K562 (cell line): ENCODE measurements around the gene CYP1B1. TPM values are rescaled to one million over a fixed set of nuclear protein-coding genes. Genes with fewer than 3 reads are reported as not detected.

ENCODE experiments used
- ATAC-seq: fragments of 200-7000 bp; cut with Tn5 transposase; 3 replicates; pipeline ENCODE4 v1.9.1; 2020; ENCODE audit warnings: moderate library complexity
- BruUV-seq: library from RNA; stranded (reverse); fragments of 400-500 nt; replicated peaks from 2 replicates; lab custom pipeline; 2021; lab: Mats Ljungman, UMichigan
- CTCF ChIA-PET: fragments of 300-600 bp; formaldehyde crosslinking; extraction: SDS; loops from one replicate; lab custom pipeline; 2021; ENCODE audit warnings: low intra/inter-chr PET ratio; lab: Yijun Ruan, JAX
- POLR2A ChIA-PET: fragments of 300-600, 350-650 bp; sonication (Branson Sonifier 250); formaldehyde crosslinking; extraction: SDS; loops from one replicate; lab custom pipeline; 2021; ENCODE audit warnings: antibody characterized with exemption, inconsistent platforms; lab: Yijun Ruan, JAX
- DNase-seq, 4 experiments: peaks; one replicate each; pipeline versions ENCODE4 v3.0.0 to v3.0.0-alpha.2; 2011 to 2018; ENCODE audit warnings: low spot score in 3 of 4, mixed read lengths in 3 of 4; ENCODE audit errors: extremely low read depth in 1 of 4
- FAIRE-seq: peaks from 2 replicates; lab custom pipeline; 2011; peaks lifted over from hg19 to GRCh38; lab: Jason Lieb, UNC
- H2AFZ ChIP-seq: 2 replicates; pipeline ENCODE4 v1.6.0; 2011; ENCODE audit warnings: low read depth, low read length, control low read depth, inconsistent platforms
- H3K27ac ChIP-seq: fragments of 200-600 bp; 3 replicates; pipeline ENCODE4 v1.8.0; 2011; ENCODE audit warnings: low read depth, mild to moderate bottlenecking, control low read depth, inconsistent platforms, low read length, moderate library complexity, mixed read lengths; ENCODE audit errors: extremely low read depth
- H3K27me3 ChIP-seq, 2 experiments: fragments of 300-600 bp in 1 of 2; 2 replicates in 1 of 2; 3 replicates in 1 of 2; pipeline versions ENCODE4 v1.6.0 to v1.8.0; 2011; ENCODE audit warnings: inconsistent platforms in 2 of 2, low read length in 2 of 2, mild to moderate bottlenecking in 1 of 2, mixed read lengths in 1 of 2, moderate library complexity in 1 of 2; ENCODE audit not compliant: control insufficient read depth in 2 of 2, insufficient read depth in 2 of 2
- H3K36me3 ChIP-seq: fragments of 300-600 bp; 3 replicates; pipeline ENCODE4 v1.8.0; 2011; ENCODE audit warnings: mild to moderate bottlenecking, low read length, inconsistent platforms; ENCODE audit not compliant: control insufficient read depth, insufficient read depth
- H3K4me1 ChIP-seq, 2 experiments: fragments of 200-600 bp in 1 of 2; replicated peaks in 1 of 2; 2 replicates in 1 of 2; 3 replicates in 1 of 2; pipeline versions ENCODE4 v1.5.1 to v1.8.0; 2011; ENCODE audit warnings: inconsistent platforms in 2 of 2, low read length in 2 of 2, mild to moderate bottlenecking in 1 of 2, mixed read lengths in 1 of 2, moderate library complexity in 1 of 2; ENCODE audit not compliant: control insufficient read depth in 2 of 2, insufficient read depth in 2 of 2
- H3K4me2 ChIP-seq: 2 replicates; pipeline ENCODE4 v1.6.1; 2011; ENCODE audit warnings: low read length, control low read depth, inconsistent platforms, mixed read lengths; ENCODE audit not compliant: insufficient read depth
- H3K4me3 ChIP-seq: fragments of 200-600 bp; sonication (generic), shearing (Covaris generic); 2 replicates; pipeline ENCODE4 v1.5.1; 2016; ENCODE audit warnings: control low read depth, inconsistent platforms
- H3K79me2 ChIP-seq: fragments of 200-600 bp; 3 replicates; pipeline ENCODE4 v1.8.0; 2011; ENCODE audit warnings: low read length, inconsistent platforms; ENCODE audit not compliant: control insufficient read depth, insufficient read depth
- H3K9ac ChIP-seq, 2 experiments: 2 replicates each; pipeline versions ENCODE4 v1.6.0 to v1.6.1; 2011; ENCODE audit warnings: low read depth in 2 of 2, low read length in 2 of 2, control low read depth in 1 of 2, inconsistent platforms in 1 of 2, mild to moderate bottlenecking in 1 of 2, mixed read lengths in 1 of 2; ENCODE audit not compliant: insufficient read depth in 1 of 2
- H3K9me1 ChIP-seq: one replicate; pipeline ENCODE4 v1.6.0; 2011; ENCODE audit warnings: inconsistent platforms, mild to moderate bottlenecking, low read length, moderate library complexity; ENCODE audit not compliant: control insufficient read depth, insufficient read depth
- H3K9me3 ChIP-seq: replicated peaks from 2 replicates; pipeline ENCODE4 v1.5.1; 2011; ENCODE audit warnings: low read depth, low read length, inconsistent platforms; ENCODE audit not compliant: control insufficient read depth, insufficient read depth
- H4K20me1 ChIP-seq: replicated peaks from 2 replicates; pipeline ENCODE4 v1.6.1; 2011; ENCODE audit warnings: low read length, inconsistent platforms, mixed read lengths; ENCODE audit not compliant: control insufficient read depth, insufficient read depth
- BHLHE40 ChIP-seq: IDR thresholded peaks from 2 replicates; pipeline ENCODE4 v1.6.1; 2011; ENCODE audit warnings: low read length, improper control_type of control experiment
- CEBPB ChIP-seq: fragments of 450-650 bp; IDR thresholded peaks from 2 replicates; pipeline ENCODE4 v1.6.1; 2016; ENCODE audit warnings: missing genetic modification characterization, missing compliant biosample characterization
- CLOCK ChIP-seq: fragments of 250-450 bp; sonication (Bioruptor Pico); IDR thresholded peaks from 2 replicates; pipeline ENCODE4 v1.4.0; 2020; ENCODE audit warnings: mild to moderate bottlenecking, moderate library complexity, borderline replicate concordance
- IRF2 ChIP-seq: sonication (generic); formaldehyde crosslinking; IDR thresholded peaks from 2 replicates; pipeline ENCODE4 v1.8.1; 2022; ENCODE audit warnings: mild to moderate bottlenecking, missing genetic modification reagents
- KDM1A ChIP-seq, 2 experiments: fragments of 450-650 bp; IDR thresholded peaks; 2 replicates each; pipeline ENCODE4 v1.6.1; 2016; ENCODE audit warnings: mild to moderate bottlenecking in 2 of 2
- PBX2 ChIP-seq, 2 experiments: IDR thresholded peaks in 1 of 2; conservative IDR thresholded peaks in 1 of 2; 2 replicates each; pipeline ENCODE4 v1.6.1; 2016; ENCODE audit warnings: low read depth in 2 of 2, mild to moderate bottlenecking in 1 of 2, missing compliant biosample characterization in 1 of 2, missing genetic modification characterization in 1 of 2, moderate library complexity in 1 of 2
- RAD21 ChIP-seq, 2 experiments: fragments of 250-450 bp in 1 of 2; fragments of 450-650 bp in 1 of 2; sonication (Bioruptor Pico) in 1 of 2; formaldehyde crosslinking in 1 of 2; IDR thresholded peaks in 1 of 2; conservative IDR thresholded peaks in 1 of 2; 2 replicates each; pipeline versions ENCODE4 v1.4.0 to v1.8.0; 2020 to 2022; ENCODE audit warnings: mild to moderate bottlenecking in 2 of 2, moderate library complexity in 1 of 2
- SAFB2 ChIP-seq: fragments of 200-400 bp; formaldehyde crosslinking; IDR thresholded peaks from 2 replicates; pipeline ENCODE4 v1.6.1; 2018; ENCODE audit warnings: borderline replicate concordance, low read length, low read depth, moderate library complexity; ENCODE audit not compliant: severe bottlenecking
- ZNF785 ChIP-seq: fragments of 250-450 bp; sonication (Bioruptor Pico); IDR thresholded peaks from 2 replicates; pipeline ENCODE4 v1.4.0; 2020; ENCODE audit warnings: mild to moderate bottlenecking
- WGBS: fragments of 100-300 bp; shearing (Covaris generic); methylation state at CpG from one replicate; pipeline ENCODE4 v1.1.6; 2016; ENCODE audit warnings: low coverage, mixed read lengths; ENCODE audit not compliant: insufficient coverage; ENCODE audit errors: missing lambda C conversion rate; 5-methylcytosine and 5-hydroxymethylcytosine counted together
- in situ Hi-C: fragments of 300-500 bp; cut with MboI; formaldehyde crosslinking; loops from 4 replicates; pipeline ENCODE4 v1.15.0; 2018; ENCODE audit warnings: inconsistent platforms, mixed read lengths
- intact Hi-C: fragments of 100-400 bp; cut with micrococcal nuclease; formaldehyde crosslinking; loops from 2 replicates; pipeline ENCODE4 v1.14.2; 2022
- polyA plus RNA-seq, 8 experiments: library from polyadenylated mRNA; depleted of rRNA in 4 of 8; stranded (reverse) in 5 of 8; unstranded in 3 of 8; fragments of >200 nt; fragmentation: Nextera tagmentation in 2 of 8; fragmentation: Illumina TruSeq in 1 of 8; extraction: Ambion mirVana in 2 of 8; extraction: Trizol in 1 of 8; gene quantifications; 2 replicates each; pipeline versions ENCODE4 v1.2.1 to v1.2.3, GENCODE V29; 2011 to 2014; ENCODE audit warnings: inconsistent platforms in 1 of 8, missing spikeins in 1 of 8
- total RNA-seq, 7 experiments: library from RNA; depleted of rRNA in 6 of 7; stranded (reverse); fragments of >200 nt in 6 of 7; fragmentation: Illumina TruSeq in 2 of 7; extraction: Trizol in 2 of 7; gene quantifications; 2 replicates each; pipeline versions ENCODE4 v1.2.1 to v1.2.3, GENCODE V29; 2011 to 2021; ENCODE audit warnings: low replicate concordance in 1 of 7
- TF ChIP-seq, protein P1 (sequence below): fragments of 450-650 bp; formaldehyde crosslinking; IDR thresholded peaks from 2 replicates; pipeline ENCODE4 v1.4.0; 2020; ENCODE audit warnings: mild to moderate bottlenecking, moderate library complexity

CYP1B1 gene
- total and polyA plus RNA-seq, 9 of the 15 experiments (the other 6 are each of a cell fraction or from before 2014, with no cell fraction given) = 0.07 TPM; not detected in 8

DNA sequence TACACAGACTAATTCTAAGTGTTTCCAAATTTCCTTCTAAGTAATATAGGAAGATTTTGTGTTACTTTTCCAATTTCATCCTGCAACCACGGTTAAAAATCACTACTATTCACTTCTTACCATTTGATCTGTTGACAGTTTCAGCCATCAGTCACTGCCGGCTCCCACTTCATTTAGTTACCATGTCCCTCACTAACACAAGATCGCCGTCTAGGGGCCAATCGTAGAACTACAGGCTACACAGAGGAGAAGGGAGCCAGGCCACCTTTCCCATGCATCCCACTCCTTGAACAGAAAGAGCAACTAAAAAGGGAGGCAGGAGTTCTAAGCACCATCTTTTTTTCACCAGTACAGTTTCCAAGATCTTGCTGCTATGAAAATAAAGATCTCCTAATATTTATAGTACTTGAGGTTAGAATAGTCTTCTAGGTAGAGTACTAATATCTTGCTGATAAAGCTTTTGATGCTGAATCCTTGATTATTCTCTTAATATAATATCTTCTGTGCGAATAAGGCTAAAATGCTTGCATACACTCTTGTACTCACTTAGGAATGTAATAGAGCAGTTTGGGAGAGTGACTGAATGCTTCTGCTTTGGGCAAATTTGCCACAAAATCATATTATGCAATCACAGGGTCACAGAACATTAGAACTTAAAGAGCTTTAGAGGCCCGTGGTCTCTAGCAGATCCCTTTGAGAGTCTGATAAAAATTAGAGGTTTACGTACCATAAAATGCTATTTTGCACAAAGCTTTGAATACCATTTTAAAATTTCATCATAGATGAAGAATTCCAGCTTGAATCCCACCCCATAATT lies 39.5 kb upstream of the CYP1B1 start:
- 2% methylated on average over 8 of the region's 8 CpGs for WGBS
- TF ChIP-seq, protein P1, sequence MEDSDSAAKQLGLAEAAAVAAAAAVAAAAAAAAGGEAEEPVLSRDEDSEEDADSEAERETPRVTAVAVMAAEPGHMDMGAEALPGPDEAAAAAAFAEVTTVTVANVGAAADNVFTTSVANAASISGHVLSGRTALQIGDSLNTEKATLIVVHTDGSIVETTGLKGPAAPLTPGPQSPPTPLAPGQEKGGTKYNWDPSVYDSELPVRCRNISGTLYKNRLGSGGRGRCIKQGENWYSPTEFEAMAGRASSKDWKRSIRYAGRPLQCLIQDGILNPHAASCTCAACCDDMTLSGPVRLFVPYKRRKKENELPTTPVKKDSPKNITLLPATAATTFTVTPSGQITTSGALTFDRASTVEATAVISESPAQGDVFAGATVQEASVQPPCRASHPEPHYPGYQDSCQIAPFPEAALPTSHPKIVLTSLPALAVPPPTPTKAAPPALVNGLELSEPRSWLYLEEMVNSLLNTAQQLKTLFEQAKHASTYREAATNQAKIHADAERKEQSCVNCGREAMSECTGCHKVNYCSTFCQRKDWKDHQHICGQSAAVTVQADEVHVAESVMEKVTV = peak; percentile 65
- TF ChIP-seq CEBPB (tag) (peak; percentile 61), RAD21 (CRISPR knock-in tag; conservative IDR thresholded peaks at IDR 0.05 in 1 of 2, IDR thresholded peaks at IDR 0.05 in 1 of 2) (peak; percentile 90), BHLHE40 (peak; percentile 26; the same call in 1 of the 2 replicates), CLOCK (no peak), SAFB2 (no peak), ZNF785 (peak; percentile 92), IRF2 (no peak), KDM1A (IDR thresholded peaks at IDR 0.05) (peak; percentile 73 to 74), PBX2 (CRISPR knock-in tag; IDR thresholded peaks at IDR 0.05; ENCODE audit: low read depth) (no peak), PBX2 (tag; conservative IDR thresholded peaks at IDR 0.05; ENCODE audit: low read depth) (peak; percentile 95)

More for the DNA sequence above, 39.5 kb upstream of the CYP1B1 start:
- intact Hi-C loops (loop anchor here (1.0 to 5.0 kb wide), 3 partner anchors 133 to 218 kb away; no protein-coding TSS in a partner anchor), in situ Hi-C loops (no loop called here)
- no peaks in the 10 kb centered on the region for H3K4me1 ChIP-seq
- no peaks in the 10 kb centered on the region for H3K79me2 ChIP-seq
- peaks cover 2 to 11% of the 10 kb centered on the region in 2 experiments; a peak in 3 of 5 replicates for H3K27me3 ChIP-seq
- H3K9ac ChIP-seq = no peak overlapping the region
- no peak overlapping the region for H3K4me2 ChIP-seq
- no peaks in the 10 kb centered on the region for H4K20me1 ChIP-seq
- no peak overlapping the region for H2AFZ ChIP-seq
- no TSS peak for BruUV-seq
- FAIRE-seq (peak; percentile 80), ATAC-seq (peak; percentile 92), DNase-seq (peak; percentile 76 to 81 (median 78))
- ChIA-PET CTCF (interaction anchor here (1.5 kb wide), 1 partner anchor 133 kb away, joined by 8 read pairs; no protein-coding TSS in a partner anchor), POLR2A (no interaction called here)
- H3K36me3 ChIP-seq = no peaks in the 10 kb centered on the region
- no peaks in the 10 kb centered on the region for H3K9me1 ChIP-seq
- no peak overlapping the region for H3K27ac ChIP-seq
- no peak overlapping the region for H3K4me3 ChIP-seq
- H3K9me3 ChIP-seq = no peaks in the 10 kb centered on the region
